GM12878 (cell line): ENCODE measurements around the gene ANKRD33B. TPM values are rescaled to one million over a fixed set of nuclear protein-coding genes. Genes with fewer than 3 reads are reported as not detected.

Experiments used
- ATAC-seq: fragments of 200-7000 bp; cut with Tn5 transposase; 3 replicates; pipeline ENCODE4 v1.9.1; 2020; ENCODE audit warnings: mild to moderate bottlenecking, moderate library complexity
- BruUV-seq: library from RNA; stranded (reverse); fragments of 400-500 nt; replicated peaks from 2 replicates; lab custom pipeline; 2021; lab: Mats Ljungman, UMichigan
- CTCF ChIA-PET: fragments of 300-600 bp; sonication (Branson Sonifier 250); formaldehyde crosslinking; extraction: SDS; loops from one replicate; lab custom pipeline; 2021; ENCODE audit warnings: inconsistent platforms; lab: Yijun Ruan, JAX
- POLR2A ChIA-PET: fragments of 350-600 bp; formaldehyde crosslinking; extraction: SDS; loops from one replicate; lab custom pipeline; 2021; ENCODE audit warnings: inconsistent platforms; lab: Charles Lee
- RAD21 ChIA-PET: fragments of 300-600 bp; sonication (Branson Sonifier 250); formaldehyde crosslinking; loops from one replicate; lab custom pipeline; 2023; ENCODE audit warnings: antibody characterized with exemption; ENCODE audit not compliant: unreplicated experiment; lab: Charles Lee
- SMC1A ChIA-PET: fragments of 300-600 bp; sonication (Branson Sonifier 250); formaldehyde crosslinking; loops from one replicate; lab custom pipeline; 2023; ENCODE audit not compliant: unreplicated experiment, uncharacterized antibody; lab: Charles Lee
- DNase-seq: peaks from one replicate; pipeline ENCODE4 v3.0.0-alpha.2; 2011; ENCODE audit warnings: low read depth, low spot score
- FAIRE-seq: peaks from 3 replicates; lab custom pipeline; 2011; peaks lifted over from hg19 to GRCh38; lab: Jason Lieb, UNC
- H2AFZ ChIP-seq: 2 replicates; pipeline ENCODE4 v1.6.0; 2011; ENCODE audit warnings: low read depth, low read length, control low read depth; ENCODE audit not compliant: control insufficient read depth
- H3K27ac ChIP-seq: 2 replicates; pipeline ENCODE4 v1.5.1; 2011; ENCODE audit warnings: control low read depth; ENCODE audit not compliant: control insufficient read depth, insufficient read depth
- H3K27me3 ChIP-seq, 2 experiments: replicated peaks in 1 of 2; 2 replicates each; pipeline versions ENCODE4 v1.6.0 to v1.6.1; 2011; ENCODE audit warnings: low read length in 1 of 2; ENCODE audit not compliant: control insufficient read depth in 2 of 2, insufficient read depth in 2 of 2
- H3K36me3 ChIP-seq, 2 experiments: 2 replicates each; pipeline ENCODE4 v1.5.1; 2011; ENCODE audit warnings: low read length in 1 of 2; ENCODE audit not compliant: control insufficient read depth in 2 of 2, insufficient read depth in 2 of 2
- H3K4me1 ChIP-seq: 2 replicates; pipeline ENCODE4 v1.6.1; 2011; ENCODE audit warnings: mild to moderate bottlenecking, low read length, moderate library complexity, mixed read lengths; ENCODE audit not compliant: control insufficient read depth, insufficient read depth
- H3K4me2 ChIP-seq: 2 replicates; pipeline ENCODE4 v1.6.0; 2011; ENCODE audit warnings: control low read depth; ENCODE audit not compliant: control insufficient read depth, insufficient read depth
- H3K4me3 ChIP-seq: fragments of 200-600 bp; sonication (generic); 2 replicates; pipeline ENCODE4 v1.5.1; 2016
- H3K79me2 ChIP-seq: 2 replicates; pipeline ENCODE4 v1.6.0; 2011; ENCODE audit warnings: low read length; ENCODE audit not compliant: control insufficient read depth, insufficient read depth
- H3K9ac ChIP-seq: 2 replicates; pipeline ENCODE4 v1.8.0; 2011; ENCODE audit warnings: low read length, control low read depth, mixed read lengths; ENCODE audit not compliant: control insufficient read depth, insufficient read depth
- H3K9me3 ChIP-seq: replicated peaks from 3 replicates; pipeline ENCODE4 v1.5.1; 2011; ENCODE audit warnings: mild to moderate bottlenecking, low read length; ENCODE audit not compliant: control insufficient read depth, insufficient read depth
- H4K20me1 ChIP-seq: 2 replicates; pipeline ENCODE4 v1.6.0; 2011; ENCODE audit not compliant: control insufficient read depth, insufficient read depth
- ATF7 ChIP-seq: fragments of 450-650 bp; IDR thresholded peaks from 2 replicates; pipeline ENCODE4 v1.6.1; 2016; ENCODE audit warnings: low read depth, mild to moderate bottlenecking
- BHLHE40 ChIP-seq, 2 experiments: fragments of 450-650 bp in 1 of 2; IDR thresholded peaks; 2 replicates each; pipeline ENCODE4 v1.6.1; 2011 to 2017; ENCODE audit warnings: low read depth in 2 of 2, borderline replicate concordance in 1 of 2, improper control_type of control experiment in 1 of 2, low read length in 1 of 2, mild to moderate bottlenecking in 1 of 2
- CBFB ChIP-seq: IDR thresholded peaks from 2 replicates; pipeline ENCODE4 v1.6.1; 2016; ENCODE audit warnings: antibody characterized with exemption, low read depth
- CBX3 ChIP-seq: fragments of 200-600 bp; sonication (generic); IDR thresholded peaks from 2 replicates; pipeline ENCODE4 v1.6.1; 2016; ENCODE audit warnings: low read depth, borderline replicate concordance
- CBX5 ChIP-seq: sonication (generic); IDR thresholded peaks from 2 replicates; pipeline ENCODE4 v1.6.1; 2016; ENCODE audit warnings: low read depth, moderate library complexity, mild to moderate bottlenecking, inconsistent platforms
- CHD4 ChIP-seq: fragments of 200-600 bp; sonication (generic); IDR thresholded peaks from 2 replicates; pipeline ENCODE4 v1.6.1; 2016; ENCODE audit warnings: mild to moderate bottlenecking
- DPF2 ChIP-seq: fragments of 450-650 bp; IDR thresholded peaks from 2 replicates; pipeline ENCODE4 v1.6.1; 2017; ENCODE audit warnings: mild to moderate bottlenecking
- EZH2 ChIP-seq: IDR thresholded peaks from 2 replicates; pipeline ENCODE4 v1.6.1; 2012; ENCODE audit warnings: low read depth, mild to moderate bottlenecking, control low read depth, inconsistent platforms, low read length, borderline replicate concordance; ENCODE audit not compliant: control insufficient read depth
- IKZF1 ChIP-seq: fragments of 450-650 bp; conservative IDR thresholded peaks from 2 replicates; pipeline ENCODE4 v1.6.1; 2017; ENCODE audit warnings: antibody characterized with exemption, mild to moderate bottlenecking
- MYB ChIP-seq: fragments of 150-350 bp; IDR thresholded peaks from 2 replicates; pipeline ENCODE4 v1.6.1; 2014; ENCODE audit warnings: mild to moderate bottlenecking, low read depth, low read length, borderline replicate concordance
- NFXL1 ChIP-seq: fragments of 450-650 bp; IDR thresholded peaks from 2 replicates; pipeline ENCODE4 v1.6.1; 2017; ENCODE audit warnings: antibody characterized with exemption, mild to moderate bottlenecking, borderline replicate concordance
- NRF1 ChIP-seq: conservative IDR thresholded peaks from 2 replicates; pipeline ENCODE4 v1.6.1; 2011; ENCODE audit warnings: mild to moderate bottlenecking, low read depth, low read length, improper control_type of control experiment
- PAX5 ChIP-seq: IDR thresholded peaks from 2 replicates; pipeline ENCODE4 v1.6.1; 2011; ENCODE audit warnings: low read depth, low read length, borderline replicate concordance
- POLR2AphosphoS5 ChIP-seq: IDR thresholded peaks from 2 replicates; pipeline ENCODE4 v1.6.1; 2011; ENCODE audit warnings: mild to moderate bottlenecking, low read length, inconsistent platforms
- SIN3A ChIP-seq: IDR thresholded peaks from 2 replicates; pipeline ENCODE4 v1.6.1; 2012; ENCODE audit warnings: low read depth, low read length, improper control_type of control experiment
- STAT3 ChIP-seq: IDR thresholded peaks from 2 replicates; pipeline ENCODE4 v1.6.1; 2011; ENCODE audit warnings: low read depth, low read length, improper control_type of control experiment
- YY1 ChIP-seq: IDR thresholded peaks from 2 replicates; pipeline ENCODE4 v1.6.1; 2011; ENCODE audit warnings: low read depth, mild to moderate bottlenecking, low read length
- ZBED1 ChIP-seq: IDR thresholded peaks from 2 replicates; pipeline ENCODE4 v1.6.1; 2016; ENCODE audit warnings: borderline replicate concordance
- ZBTB4 ChIP-seq: fragments of 450-650 bp; formaldehyde crosslinking; IDR thresholded peaks from 2 replicates; pipeline ENCODE4 v1.4.0; 2022; ENCODE audit warnings: mild to moderate bottlenecking, moderate library complexity
- WGBS: methylation state at CpG from one replicate; pipeline ENCODE4 v1.1.6; 2016; ENCODE audit warnings: low lambda C conversion rate; ENCODE audit not compliant: insufficient replicate concordance, insufficient coverage; ENCODE audit errors: missing lambda C conversion rate; 5-methylcytosine and 5-hydroxymethylcytosine counted together
- in situ Hi-C: fragments of 300-500 bp; cut with MboI; formaldehyde crosslinking; loops from 9 replicates; pipeline ENCODE4 v1.14.3; 2018; ENCODE audit warnings: mixed read lengths
- intact Hi-C: fragments of 100-400 bp; cut with micrococcal nuclease; formaldehyde crosslinking; loops from one replicate; pipeline ENCODE4 v1.14.2; 2022; ENCODE audit not compliant: unreplicated experiment
- polyA plus RNA-seq, 11 experiments: library from polyadenylated mRNA; depleted of rRNA in 4 of 11; unstranded in 6 of 11; stranded (reverse) in 5 of 11; fragments of >200 nt; fragmentation: Nextera tagmentation in 4 of 11; fragmentation: Illumina TruSeq in 1 of 11; extraction: Ambion mirVana in 4 of 11; extraction: Trizol in 1 of 11; gene quantifications; 1 replicate in 1 of 11; 2 replicates in 10 of 11; pipeline versions ENCODE4 v1.2.1 to v1.2.3, GENCODE V29; 2011 to 2016; ENCODE audit warnings: inconsistent platforms in 2 of 11, missing spikeins in 2 of 11, low read depth in 1 of 11
- total RNA-seq, 4 experiments: library from RNA; depleted of rRNA in 3 of 4; stranded (reverse); fragments of >200 nt in 3 of 4; fragmentation: Illumina TruSeq in 1 of 4; extraction: Trizol in 1 of 4; gene quantifications; 2 replicates each; pipeline versions ENCODE4 v1.2.1 to v1.2.3, GENCODE V29; 2013 to 2021
- TF ChIP-seq, protein P1 (sequence below): fragments of 450-650 bp; IDR thresholded peaks from 2 replicates; pipeline ENCODE4 v1.6.1; 2016; ENCODE audit warnings: mild to moderate bottlenecking
- TF ChIP-seq, protein P2 (sequence below): IDR thresholded peaks from 2 replicates; pipeline ENCODE4 v1.6.1; 2012; ENCODE audit warnings: low read depth, low read length, improper control_type of control experiment

The ANKRD33B gene
- total and polyA plus RNA-seq, 10 of the 15 experiments (the other 5 are each of a cell fraction or from before 2014, with no cell fraction given), result 4.9 to 61.6 (median 15.6) TPM

DNA sequence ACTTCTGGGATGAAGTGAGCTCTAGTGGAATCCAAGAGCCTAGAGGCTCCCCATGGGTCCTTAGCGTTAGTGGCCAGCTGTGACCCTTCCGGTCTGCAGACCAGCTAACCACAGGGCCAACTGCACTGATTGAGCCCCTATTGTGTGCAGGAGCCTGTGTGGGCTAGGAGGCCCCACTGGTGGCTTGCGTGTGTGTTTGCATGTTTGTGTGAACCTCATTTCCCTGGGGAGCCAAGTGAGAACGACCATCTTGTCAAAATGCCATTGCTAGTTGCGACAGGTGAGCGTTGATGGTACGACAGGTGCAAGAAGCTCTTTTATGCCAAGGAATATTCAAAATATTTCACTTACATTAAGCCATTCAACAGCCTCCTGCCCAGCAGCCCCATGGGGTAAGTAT, 44.1 kb upstream of the ANKRD33B start:
- in situ Hi-C loops (no loop called here), intact Hi-C loops (no loop called here)
- Histone ChIP-seq H3K9me3 (peaks cover 9% of the 10 kb centered on the region; the same call in 2 of the 3 replicates), H3K9ac (no peak overlapping the region), H3K4me2 (no peak overlapping the region), H2AFZ (no peak overlapping the region; the same call in 1 of the 2 replicates), H3K36me3 (no peaks in the 10 kb centered on the region), H4K20me1 (no peaks in the 10 kb centered on the region), H3K4me1 (peaks cover 5% of the 10 kb centered on the region), H3K4me3 (no peak overlapping the region), H3K27ac (no peak overlapping the region), H3K79me2 (no peaks in the 10 kb centered on the region), H3K27me3 (no peaks in the 10 kb centered on the region)
- no TSS peak for BruUV-seq
- no peak for DNase-seq
- CTCF ChIA-PET, result interaction anchor here (0.8 to 1.9 kb wide), 3 partner anchors 37 to 306 kb away, joined by 3 to 6 read pairs (median 3); no protein-coding TSS in a partner anchor
- POLR2A ChIA-PET, result no interaction called here
- RAD21 ChIA-PET, result interaction anchor here (0.7 kb wide), 1 partner anchor 60 kb away, joined by 3 read pairs; no protein-coding TSS in a partner anchor
- ATAC-seq, result peak; percentile 75
- no peak for FAIRE-seq
- SMC1A ChIA-PET, result interaction anchor here (0.7 to 2.2 kb wide), 6 partner anchors 9 to 108 kb away, joined by 3 to 8 read pairs (median 4); no protein-coding TSS in a partner anchor
- WGBS, result 26% methylated on average over 7 of the region's 7 CpGs
- TF ChIP-seq CBFB (no peak), CBX5 (no peak), POLR2AphosphoS5 (no peak), CBX3 (no peak), ZBTB4 (CRISPR knock-in tag) (no peak), IKZF1 (no peak), ZBED1 (no peak), BHLHE40 (IDR thresholded peaks at IDR 0.05; ENCODE audit: borderline replicate concordance in 1 of 2, low read depth in 2 of 2, low read length in 1 of 2) (peak in 1 of 2 experiments; percentile 30; a peak in 1 of 4 replicates), YY1 (peak; percentile 51; the same call in 1 of the 2 replicates), STAT3 (no peak), ATF7 (no peak), CHD4 (no peak), DPF2 (no peak), NFXL1 (no peak), PAX5 (peak; percentile 31; the same call in 1 of the 2 replicates), NRF1 (no peak), MYB (no peak), EZH2 (no peak), SIN3A (no peak)
- TF ChIP-seq, protein P1, sequence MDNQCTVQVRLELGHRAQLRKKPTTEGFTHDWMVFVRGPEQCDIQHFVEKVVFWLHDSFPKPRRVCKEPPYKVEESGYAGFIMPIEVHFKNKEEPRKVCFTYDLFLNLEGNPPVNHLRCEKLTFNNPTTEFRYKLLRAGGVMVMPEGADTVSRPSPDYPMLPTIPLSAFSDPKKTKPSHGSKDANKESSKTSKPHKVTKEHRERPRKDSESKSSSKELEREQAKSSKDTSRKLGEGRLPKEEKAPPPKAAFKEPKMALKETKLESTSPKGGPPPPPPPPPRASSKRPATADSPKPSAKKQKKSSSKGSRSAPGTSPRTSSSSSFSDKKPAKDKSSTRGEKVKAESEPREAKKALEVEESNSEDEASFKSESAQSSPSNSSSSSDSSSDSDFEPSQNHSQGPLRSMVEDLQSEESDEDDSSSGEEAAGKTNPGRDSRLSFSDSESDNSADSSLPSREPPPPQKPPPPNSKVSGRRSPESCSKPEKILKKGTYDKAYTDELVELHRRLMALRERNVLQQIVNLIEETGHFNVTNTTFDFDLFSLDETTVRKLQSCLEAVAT, result no peak
- TF ChIP-seq, protein P2, sequence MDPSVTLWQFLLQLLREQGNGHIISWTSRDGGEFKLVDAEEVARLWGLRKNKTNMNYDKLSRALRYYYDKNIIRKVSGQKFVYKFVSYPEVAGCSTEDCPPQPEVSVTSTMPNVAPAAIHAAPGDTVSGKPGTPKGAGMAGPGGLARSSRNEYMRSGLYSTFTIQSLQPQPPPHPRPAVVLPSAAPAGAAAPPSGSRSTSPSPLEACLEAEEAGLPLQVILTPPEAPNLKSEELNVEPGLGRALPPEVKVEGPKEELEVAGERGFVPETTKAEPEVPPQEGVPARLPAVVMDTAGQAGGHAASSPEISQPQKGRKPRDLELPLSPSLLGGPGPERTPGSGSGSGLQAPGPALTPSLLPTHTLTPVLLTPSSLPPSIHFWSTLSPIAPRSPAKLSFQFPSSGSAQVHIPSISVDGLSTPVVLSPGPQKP, result no peak
